Heart left ventricle (tissue), 16 donors: Measurements from ENCODE around the gene TSPAN15. TPM values are rescaled to one million over a fixed set of nuclear protein-coding genes. Genes with fewer than 3 reads are reported as not detected.
"Not testable (repeated sequence)": the region's sequence is repeated elsewhere in the genome, so short reads cannot be mapped to it uniquely, and the experiment has no call there.

ENCODE experiments used
- ATAC-seq, 4 donors: fragments of 200-7000 bp; cut with Tn5 transposase; one replicate each; pipeline ENCODE4 v1.9.1; 2020 to 2022; ENCODE audit warnings: moderate library complexity in 4 of 4, mild to moderate bottlenecking in 3 of 4, moderate number of reproducible peaks in 1 of 4
- DNase-seq, 5 donors: peaks; one replicate each; pipeline ENCODE4 v3.0.0-alpha.2; 2020
- H3K27ac ChIP-seq, 12 donors: fragments of 200-600 bp; sonication (generic) in 4 of 12; one replicate each; pipeline versions ENCODE4 v1.5.0 to v1.8.0; 2016 to 2022; ENCODE audit warnings: mild to moderate bottlenecking in 2 of 12
- H3K27me3 ChIP-seq, 9 donors: fragments of 200-600 bp; sonication (generic) in 2 of 9; one replicate each; pipeline versions ENCODE4 v1.5.1 to v1.8.0; 2016 to 2022; ENCODE audit warnings: mild to moderate bottlenecking in 3 of 9
- H3K36me3 ChIP-seq, 9 donors: fragments of 200-600 bp; sonication (generic) in 2 of 9; one replicate each; pipeline versions ENCODE4 v1.5.0 to v1.8.0; 2018 to 2022; ENCODE audit warnings: mild to moderate bottlenecking in 2 of 9
- H3K4me1 ChIP-seq, 12 donors: fragments of 200-600 bp; sonication (generic) in 4 of 12; one replicate each; pipeline versions ENCODE4 v1.5.0 to v1.8.0; 2016 to 2022; ENCODE audit warnings: mild to moderate bottlenecking in 3 of 12
- H3K4me3 ChIP-seq, 12 donors: fragments of 200-600 bp; sonication (generic) in 4 of 12; one replicate each; pipeline versions ENCODE4 v1.5.0 to v1.8.0; 2017 to 2022; ENCODE audit warnings: mild to moderate bottlenecking in 9 of 12, moderate library complexity in 4 of 12
- H3K9me3 ChIP-seq, 12 donors: fragments of 200-600 bp; sonication (generic) in 4 of 12; one replicate each; pipeline versions ENCODE4 v1.5.0 to v1.8.0; 2016 to 2022; ENCODE audit warnings: mild to moderate bottlenecking in 1 of 12
- POLR2A ChIP-seq, 2 donors: fragments of 450-650 bp; IDR thresholded peaks; one replicate each; pipeline ENCODE4 v1.6.1; 2017; ENCODE audit warnings: antibody characterized with exemption in 2 of 2, mild to moderate bottlenecking in 2 of 2, moderate library complexity in 2 of 2
- WGBS, 4 donors: extraction: QIAGEN DNeasy Blood & Tissue Kit in 2 of 4; methylation state at CpG; one replicate each; pipeline versions ENCODE4 v1.1.5 to v1.1.7; 2013 to 2018; 5-methylcytosine and 5-hydroxymethylcytosine counted together
- intact Hi-C, 10 donors: fragments of 100-400 bp; cut with DNase I; formaldehyde crosslinking; loops; one replicate each; pipeline versions ENCODE4 v1.11.1 to v1.14.2; 2022
- polyA plus RNA-seq, 2 donors: library from polyadenylated mRNA; stranded (reverse); fragments of 200-250 nt; gene quantifications; one replicate each; pipeline ENCODE4 v1.2.3, GENCODE V29; 2013
- total RNA-seq, 9 donors: library from RNA; depleted of rRNA in 2 of 9; stranded (reverse); fragments of >200 nt in 2 of 9; fragmentation: NEBNext Ultra II Directional in 3 of 9; extraction: Animal tissue kit (Norgen Biotek cat#: 25700) in 3 of 9; gene quantifications; one replicate each; pipeline versions ENCODE4 v1.1.0 to v1.2.4, GENCODE V29; 2016 to 2023
- TF ChIP-seq, protein P1 (sequence below), 12 donors: fragments of 200-600 bp; sonication (generic) in 4 of 12; IDR thresholded peaks; one replicate each; pipeline versions ENCODE4 v1.5.0 to v1.8.0; 2018 to 2022; ENCODE audit warnings: antibody characterized with exemption in 12 of 12, mild to moderate bottlenecking in 5 of 12
- donor health status: ischemic (EF 13 %, LVEDD 7.1; RV severe dilation, severe dysfunction).
- donor health status: healthy with polysubstance abuse.
- donor health status: DM: no; HTN: yes; CAD: no.
- donor health status: DM: no; HTN: no; CAD: no.
- donor health status: ischemic (EF 25% LVEDD 6.9; RV normal size, moderate dysfunction).
- donor health status: ischemic (EF 25% LVEDD 5.7; RV mildly dilated, moderate dysfunction).
- donor health status: healthy.
- donor health status: DM: yes; HTN: yes; CAD: no.
- donor health status: ischemic (EF 35%, LVEDD 5.7; RV mildly dilated, moderate dysfunction).
- donor health status: nonischemic (EF 11% LVEDD 7.7; RV severe dilation, severe dysfunction).
- donor health status: DM: yes; HTN: yes; CAD: no.
- donor health status: PGD.
- donor health status: ischemic (EF 29% LVEDD 5.4; RV normal size, mild dysfunction).
- donor health status: nonischemic (EF 23%, LVEDD 6.1; RV moderate dilation, normal function).

Gene TSPAN15
- total and polyA plus RNA-seq, 11 donors: 4.5 to 20.2 (median 11.1) TPM

GRCh38 chr10:69481811-69482524, 30.7 kb downstream of the TSPAN15 start:
- H3K4me1 ChIP-seq: peaks cover 21 to 84% (median 58%) of the 10 kb centered on the region in 12 donors
- no peak for DNase-seq
- H3K36me3 ChIP-seq: no peaks in the 10 kb centered on the region
- intact Hi-C loops: no loop called here
- TF ChIP-seq POLR2A (IDR thresholded peaks at IDR 0.05): no peak
- TF ChIP-seq, protein P1, sequence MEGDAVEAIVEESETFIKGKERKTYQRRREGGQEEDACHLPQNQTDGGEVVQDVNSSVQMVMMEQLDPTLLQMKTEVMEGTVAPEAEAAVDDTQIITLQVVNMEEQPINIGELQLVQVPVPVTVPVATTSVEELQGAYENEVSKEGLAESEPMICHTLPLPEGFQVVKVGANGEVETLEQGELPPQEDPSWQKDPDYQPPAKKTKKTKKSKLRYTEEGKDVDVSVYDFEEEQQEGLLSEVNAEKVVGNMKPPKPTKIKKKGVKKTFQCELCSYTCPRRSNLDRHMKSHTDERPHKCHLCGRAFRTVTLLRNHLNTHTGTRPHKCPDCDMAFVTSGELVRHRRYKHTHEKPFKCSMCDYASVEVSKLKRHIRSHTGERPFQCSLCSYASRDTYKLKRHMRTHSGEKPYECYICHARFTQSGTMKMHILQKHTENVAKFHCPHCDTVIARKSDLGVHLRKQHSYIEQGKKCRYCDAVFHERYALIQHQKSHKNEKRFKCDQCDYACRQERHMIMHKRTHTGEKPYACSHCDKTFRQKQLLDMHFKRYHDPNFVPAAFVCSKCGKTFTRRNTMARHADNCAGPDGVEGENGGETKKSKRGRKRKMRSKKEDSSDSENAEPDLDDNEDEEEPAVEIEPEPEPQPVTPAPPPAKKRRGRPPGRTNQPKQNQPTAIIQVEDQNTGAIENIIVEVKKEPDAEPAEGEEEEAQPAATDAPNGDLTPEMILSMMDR (IDR thresholded peaks at IDR 0.05): no peak
- peak overlapping the region; percentile 46 to 92 (median 82) for H3K27ac ChIP-seq
- no peaks in the 10 kb centered on the region for H3K27me3 ChIP-seq
- H3K4me3 ChIP-seq: no peak overlapping the region
- ATAC-seq: no peak
- H3K9me3 ChIP-seq: no peaks in the 10 kb centered on the region
- WGBS, 4 donors: 85 to 94% (median 91%) methylated on average over 4 of the region's 4 CpGs

- H3K4me3 ChIP-seq: no peak overlapping the region
- intact Hi-C loops: no loop called here
- TF ChIP-seq, protein P1 (IDR thresholded peaks at IDR 0.05): no peak
- TF ChIP-seq POLR2A (IDR thresholded peaks at IDR 0.05): no peak
- H3K27ac ChIP-seq: peak overlapping the region in 3 of 12 donors; percentile 1 to 92 (median 43)
- DNase-seq (no peak), ATAC-seq (no peak)
- H3K4me1 ChIP-seq: peaks cover 20 to 80% (median 53%) of the 10 kb centered on the region in 12 donors
- H3K36me3 ChIP-seq: no peaks in the 10 kb centered on the region
- peaks cover 0 to 9% (median 5%) of the 10 kb centered on the region in 12 donors for H3K9me3 ChIP-seq
- WGBS, 4 donors: 76 to 84% (median 80%) methylated on average over 5 of the region's 5 CpGs
- H3K27me3 ChIP-seq: no peaks in the 10 kb centered on the region
These were observed 32.7 kb downstream of the TSPAN15 start for GRCh38 chr10:69483963-69484362.

DNA sequence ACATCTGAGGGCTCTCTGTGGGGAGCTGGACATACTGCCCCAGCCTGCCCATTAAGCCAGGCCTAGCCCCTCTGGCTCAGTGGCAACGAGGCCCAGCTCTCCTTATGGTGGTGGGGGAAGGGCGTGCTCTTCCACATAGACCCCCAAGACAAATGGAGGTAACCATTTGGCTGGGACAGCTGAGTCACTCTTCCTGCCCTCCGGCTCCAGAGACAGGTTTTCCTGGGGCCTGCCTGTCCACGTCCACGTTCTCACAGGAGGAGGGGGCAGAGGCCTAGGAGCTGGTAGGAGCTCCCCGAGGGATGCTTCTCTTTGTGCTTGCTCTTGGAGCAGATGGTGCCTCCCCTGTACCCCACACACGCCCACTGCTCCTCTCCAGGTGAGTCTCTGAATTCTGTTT, 33.5 kb downstream of the TSPAN15 start:
- Histone ChIP-seq H3K27me3 (no peaks in the 10 kb centered on the region), H3K27ac (peak overlapping the region in 1 of 12 donors; percentile 92), H3K36me3 (no peaks in the 10 kb centered on the region), H3K4me3 (no peak overlapping the region), H3K9me3 (peaks cover 0 to 13% (median 7%) of the 10 kb centered on the region in 12 donors), H3K4me1 (peaks cover 16 to 72% (median 46%) of the 10 kb centered on the region in 12 donors)
- TF ChIP-seq, protein P1 (IDR thresholded peaks at IDR 0.05): no peak
- TF ChIP-seq POLR2A (IDR thresholded peaks at IDR 0.05): no peak
- DNase-seq (no peak), ATAC-seq (no peak)
- whole genome bisulfite sequencing, 4 donors: 80 to 94% (median 85%) methylated on average over 7 of the region's 7 CpGs
- intact Hi-C loops: no loop called here

- Histone ChIP-seq H3K9me3 (peaks cover 0 to 13% (median 7%) of the 10 kb centered on the region in 12 donors), H3K27me3 (no peaks in the 10 kb centered on the region), H3K36me3 (no peaks in the 10 kb centered on the region), H3K27ac (peak overlapping the region in 3 of 12 donors; percentile 6 to 92 (median 41)), H3K4me1 (peaks cover 6 to 48% (median 24%) of the 10 kb centered on the region in 12 donors), H3K4me3 (no peak overlapping the region)
- ATAC-seq: peak in 1 of 4 donors; percentile 6
- DNase-seq: peak in 1 of 5 donors; percentile 42
- intact Hi-C loops: no loop called here
- TF ChIP-seq, protein P1 (IDR thresholded peaks at IDR 0.05): no peak
- no peak for TF ChIP-seq POLR2A (IDR thresholded peaks at IDR 0.05)
- WGBS, 4 donors: 56 to 66% (median 61%) methylated on average over 9 of the region's 9 CpGs
These were observed 35.9 kb downstream of the TSPAN15 start for GRCh38 chr10:69486922-69487730.

DNA sequence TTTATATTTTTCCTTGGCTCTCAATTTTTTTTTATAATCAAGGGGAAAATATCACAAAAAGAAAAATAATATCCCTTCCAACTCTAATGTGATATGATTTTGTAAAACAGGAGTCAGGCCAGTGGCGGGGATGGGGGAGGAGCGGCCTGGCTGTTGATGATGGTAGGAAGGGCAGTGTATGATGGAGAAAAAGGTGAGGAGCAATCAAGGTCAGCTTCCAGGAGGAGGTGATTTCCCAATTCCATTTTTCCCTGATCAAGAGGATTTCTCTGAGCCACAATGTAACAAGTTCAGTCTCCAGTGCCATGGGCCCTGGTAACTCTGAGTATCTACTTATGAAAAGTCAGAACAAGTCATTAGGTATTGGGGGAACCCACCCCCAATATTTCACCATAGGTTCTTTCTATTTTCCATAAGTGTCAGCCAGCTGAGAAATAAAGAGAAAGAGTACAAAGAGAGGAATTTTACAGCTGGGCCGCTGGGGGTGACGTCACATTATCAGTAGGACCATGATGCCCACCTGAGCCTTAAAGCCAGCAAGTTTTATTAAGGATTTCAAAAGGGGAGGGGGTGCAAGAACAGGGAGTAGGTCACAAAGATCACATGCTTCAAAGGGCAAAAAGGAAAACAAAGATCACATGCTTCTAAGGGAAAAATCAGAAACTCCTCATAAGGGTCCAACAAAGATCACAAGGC, 37.0 kb downstream of the TSPAN15 start:
- H3K27me3 ChIP-seq, H3K36me3 ChIP-seq, ATAC-seq, intact Hi-C loops, H3K4me3 ChIP-seq: not testable (repeated sequence)
- H3K9me3 ChIP-seq: peaks cover 0 to 13% (median 7%) of the 10 kb centered on the region in 12 donors
- H3K4me1 ChIP-seq: peaks cover 0 to 46% (median 15%) of the 10 kb centered on the region in 12 donors
- DNase-seq: peak in 1 of 5 donors; percentile 2
- H3K27ac ChIP-seq: peak overlapping the region in 1 of 12 donors; percentile 92
- WGBS, 4 donors: 80 to 98% (median 95%) methylated on average over 4 of the region's 4 CpGs

DNA sequence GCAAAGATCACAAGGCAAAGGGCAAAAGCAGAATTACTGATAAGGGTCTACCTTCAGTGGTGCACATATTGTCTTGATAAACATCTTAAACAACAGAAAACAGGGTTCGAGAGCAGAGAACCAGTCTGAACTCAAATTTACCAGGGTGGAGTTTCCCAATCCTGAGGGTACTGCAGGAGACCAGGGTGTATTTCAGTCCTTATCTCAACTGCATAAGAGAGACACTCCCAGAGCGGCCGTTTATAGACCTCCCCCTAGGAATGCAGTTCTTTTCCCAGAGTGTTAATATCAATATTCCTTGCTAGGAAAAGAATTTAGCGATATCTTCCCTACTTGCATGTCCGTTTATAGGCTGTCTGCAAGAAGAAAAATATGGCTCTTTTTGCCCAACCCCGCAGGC, 37.6 kb downstream of the TSPAN15 start:
- DNase-seq, H3K4me3 ChIP-seq, H3K36me3 ChIP-seq, intact Hi-C loops, H3K27me3 ChIP-seq, H3K27ac ChIP-seq, ATAC-seq: not testable (repeated sequence)
- H3K4me1 ChIP-seq: peaks cover 0 to 41% (median 11%) of the 10 kb centered on the region in 12 donors
- WGBS, 4 donors: 71 to 87% (median 81%) methylated on average over 6 of the region's 6 CpGs
- peaks cover 0 to 13% (median 7%) of the 10 kb centered on the region in 12 donors for H3K9me3 ChIP-seq
